HEK293T (cell line): Measurements from ENCODE around the gene GRM5.

Source experiments
- BHLHE40 ChIP-seq: fragments of 450-650 bp; IDR thresholded peaks from 2 replicates; pipeline ENCODE4 v1.6.1; 2016; ENCODE audit warnings: mild to moderate bottlenecking, moderate library complexity, borderline replicate concordance
- ELF4 ChIP-seq: fragments of 450-650 bp; IDR thresholded peaks from 2 replicates; pipeline ENCODE4 v1.6.1; 2017; ENCODE audit warnings: antibody characterized with exemption
- FOXA1 ChIP-seq: fragments of 450-650 bp; IDR thresholded peaks from 2 replicates; pipeline ENCODE4 v1.6.1; 2016; ENCODE audit warnings: mild to moderate bottlenecking
- FOXK2 ChIP-seq: fragments of 450-650 bp; IDR thresholded peaks from 2 replicates; pipeline ENCODE4 v1.6.1; 2016; ENCODE audit warnings: mild to moderate bottlenecking
- HDGF ChIP-seq: fragments of 450-650 bp; IDR thresholded peaks from 2 replicates; pipeline ENCODE4 v1.6.1; 2017; ENCODE audit warnings: antibody characterized with exemption, borderline replicate concordance
- L3MBTL2 ChIP-seq: fragments of 450-650 bp; conservative IDR thresholded peaks from 2 replicates; pipeline ENCODE4 v1.6.1; 2016; ENCODE audit warnings: mild to moderate bottlenecking
- LEF1 ChIP-seq: fragments of 450-650 bp; IDR thresholded peaks from 2 replicates; pipeline ENCODE4 v1.6.1; 2017; ENCODE audit warnings: mild to moderate bottlenecking, borderline replicate concordance
- SP1 ChIP-seq: fragments of 450-650 bp; IDR thresholded peaks from 2 replicates; pipeline ENCODE4 v1.6.1; 2017
- SUZ12 ChIP-seq: fragments of 450-650 bp; IDR thresholded peaks from 2 replicates; pipeline ENCODE4 v1.6.1; 2016; ENCODE audit warnings: mild to moderate bottlenecking
- TARDBP ChIP-seq: fragments of 450-650 bp; IDR thresholded peaks from 2 replicates; pipeline ENCODE4 v1.6.1; 2016

DNA sequence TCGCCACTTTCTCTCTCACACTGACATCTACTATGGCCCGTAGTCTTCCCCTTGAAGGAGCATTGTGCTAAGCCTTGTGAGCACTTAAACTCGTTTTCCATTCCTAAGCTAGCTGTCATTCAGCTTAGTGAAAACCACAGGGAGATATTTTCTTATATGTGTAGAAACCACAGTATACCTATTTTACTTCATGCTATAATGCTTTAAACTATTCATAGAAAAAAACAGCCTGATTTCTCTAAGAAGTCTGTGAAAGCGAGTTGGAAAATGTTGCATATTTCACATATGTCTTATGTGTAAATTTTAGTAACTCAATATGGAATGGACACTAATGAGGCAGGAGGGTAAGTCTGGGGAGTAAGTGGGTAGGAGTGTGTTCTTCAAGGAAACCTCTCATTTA is 534.0 kb downstream of the GRM5 start:
- TF ChIP-seq BHLHE40, result no peak
- no peak for TF ChIP-seq SUZ12
- TF ChIP-seq FOXA1, result no peak
- TF ChIP-seq SP1, result no peak
- TF ChIP-seq ELF4, result no peak
- TF ChIP-seq TARDBP, result no peak
- TF ChIP-seq LEF1, result no peak
- no peak for TF ChIP-seq HDGF
- no peak for TF ChIP-seq L3MBTL2
- no peak for TF ChIP-seq FOXK2
